GM12878 (cell line): ENCODE results near the gene ANKHD1.

ENCODE experiments used
- BACH1 ChIP-seq: fragments of 450-650 bp; IDR thresholded peaks from 2 replicates; pipeline ENCODE4 v1.6.1; 2017; ENCODE audit warnings: mild to moderate bottlenecking, borderline replicate concordance
- CREB1 ChIP-seq: IDR thresholded peaks from 2 replicates; pipeline ENCODE4 v1.6.1; 2012; ENCODE audit warnings: low read depth, mild to moderate bottlenecking, inconsistent platforms
- CTCF ChIP-seq, 3 experiments: IDR thresholded peaks in 2 of 3; conservative IDR thresholded peaks in 1 of 3; 2 replicates each; pipeline ENCODE4 v1.5.1; 2011; ENCODE audit warnings: low read depth in 3 of 3, low read length in 3 of 3, mild to moderate bottlenecking in 3 of 3, control low read depth in 2 of 3, moderate library complexity in 2 of 3, inconsistent platforms in 1 of 3, mixed read lengths in 1 of 3; ENCODE audit not compliant: control insufficient read depth in 2 of 3, insufficient read depth in 1 of 3; ENCODE audit errors: extremely low read depth in 1 of 3
- FOXM1 ChIP-seq: IDR thresholded peaks from 2 replicates; pipeline ENCODE4 v1.6.1; 2012; ENCODE audit warnings: low read depth, mild to moderate bottlenecking, inconsistent platforms, low read length, moderate library complexity
- IRF3 ChIP-seq: fragments of 450-650 bp; IDR thresholded peaks from 2 replicates; pipeline ENCODE4 v1.6.1; 2014; ENCODE audit warnings: mild to moderate bottlenecking
- MAX ChIP-seq: IDR thresholded peaks from 2 replicates; pipeline ENCODE4 v1.6.1; 2012; ENCODE audit warnings: low read depth, low read length, improper control_type of control experiment
- NR2F1 ChIP-seq: fragments of 450-650 bp; conservative IDR thresholded peaks from 2 replicates; pipeline ENCODE4 v1.6.1; 2017; ENCODE audit warnings: mild to moderate bottlenecking
- SRF ChIP-seq, 2 experiments: IDR thresholded peaks; 2 replicates each; pipeline ENCODE4 v1.6.1; 2011; ENCODE audit warnings: low read depth in 2 of 2, low read length in 2 of 2, mild to moderate bottlenecking in 1 of 2, moderate library complexity in 1 of 2
- USF2 ChIP-seq: IDR thresholded peaks from 2 replicates; pipeline ENCODE4 v1.6.1; 2011; ENCODE audit warnings: low read depth, low read length, improper control_type of control experiment, borderline replicate concordance
- TF ChIP-seq, protein P1 (sequence below): fragments of 450-650 bp; formaldehyde crosslinking; IDR thresholded peaks from 2 replicates; pipeline ENCODE4 v1.4.0; 2022; ENCODE audit warnings: mild to moderate bottlenecking, moderate library complexity
- TF ChIP-seq, protein P2 (sequence below): fragments of 450-650 bp; IDR thresholded peaks from 2 replicates; pipeline ENCODE4 v1.6.1; 2018; ENCODE audit warnings: mild to moderate bottlenecking, low read depth, moderate library complexity; ENCODE audit not compliant: partially characterized antibody

GRCh38 chr5:140483055-140483454, 81.4 kb downstream of the ANKHD1 start:
- no peak for TF ChIP-seq SRF (IDR thresholded peaks at IDR 0.05; ENCODE audit: low read depth in 2 of 2, low read length in 2 of 2)
- TF ChIP-seq FOXM1: no peak
- TF ChIP-seq CTCF (IDR thresholded peaks at IDR 0.05 in 2 of 3, conservative IDR thresholded peaks at IDR 0.05 in 1 of 3; ENCODE audit: control insufficient read depth in 2 of 3, extremely low read depth in 1 of 3, insufficient read depth in 1 of 3, low read depth in 3 of 3, low read length in 3 of 3): no peak
- TF ChIP-seq MAX: no peak
- TF ChIP-seq, protein P1, sequence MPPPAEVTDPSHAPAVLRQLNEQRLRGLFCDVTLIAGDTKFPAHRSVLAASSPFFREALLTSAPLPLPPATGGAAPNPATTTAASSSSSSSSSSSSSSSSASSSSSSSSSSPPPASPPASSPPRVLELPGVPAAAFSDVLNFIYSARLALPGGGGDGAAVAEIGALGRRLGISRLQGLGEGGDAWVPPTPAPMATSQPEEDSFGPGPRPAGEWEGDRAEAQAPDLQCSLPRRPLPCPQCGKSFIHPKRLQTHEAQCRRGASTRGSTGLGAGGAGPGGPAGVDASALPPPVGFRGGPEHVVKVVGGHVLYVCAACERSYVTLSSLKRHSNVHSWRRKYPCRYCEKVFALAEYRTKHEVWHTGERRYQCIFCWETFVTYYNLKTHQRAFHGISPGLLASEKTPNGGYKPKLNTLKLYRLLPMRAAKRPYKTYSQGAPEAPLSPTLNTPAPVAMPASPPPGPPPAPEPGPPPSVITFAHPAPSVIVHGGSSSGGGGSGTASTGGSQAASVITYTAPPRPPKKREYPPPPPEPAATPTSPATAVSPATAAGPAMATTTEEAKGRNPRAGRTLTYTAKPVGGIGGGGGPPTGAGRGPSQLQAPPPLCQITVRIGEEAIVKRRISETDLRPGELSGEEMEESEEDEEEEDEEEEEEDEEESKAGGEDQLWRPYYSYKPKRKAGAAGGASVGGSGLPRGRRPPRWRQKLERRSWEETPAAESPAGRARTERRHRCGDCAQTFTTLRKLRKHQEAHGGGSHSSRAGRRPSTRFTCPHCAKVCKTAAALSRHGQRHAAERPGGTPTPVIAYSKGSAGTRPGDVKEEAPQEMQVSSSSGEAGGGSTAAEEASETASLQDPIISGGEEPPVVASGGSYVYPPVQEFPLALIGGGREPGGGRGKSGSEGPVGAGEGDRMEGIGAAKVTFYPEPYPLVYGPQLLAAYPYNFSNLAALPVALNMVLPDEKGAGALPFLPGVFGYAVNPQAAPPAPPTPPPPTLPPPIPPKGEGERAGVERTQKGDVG (CRISPR knock-in tag): no peak
- TF ChIP-seq BACH1: no peak
- no peak for TF ChIP-seq USF2
- no peak for TF ChIP-seq IRF3
- TF ChIP-seq CREB1: no peak
- TF ChIP-seq, protein P2, sequence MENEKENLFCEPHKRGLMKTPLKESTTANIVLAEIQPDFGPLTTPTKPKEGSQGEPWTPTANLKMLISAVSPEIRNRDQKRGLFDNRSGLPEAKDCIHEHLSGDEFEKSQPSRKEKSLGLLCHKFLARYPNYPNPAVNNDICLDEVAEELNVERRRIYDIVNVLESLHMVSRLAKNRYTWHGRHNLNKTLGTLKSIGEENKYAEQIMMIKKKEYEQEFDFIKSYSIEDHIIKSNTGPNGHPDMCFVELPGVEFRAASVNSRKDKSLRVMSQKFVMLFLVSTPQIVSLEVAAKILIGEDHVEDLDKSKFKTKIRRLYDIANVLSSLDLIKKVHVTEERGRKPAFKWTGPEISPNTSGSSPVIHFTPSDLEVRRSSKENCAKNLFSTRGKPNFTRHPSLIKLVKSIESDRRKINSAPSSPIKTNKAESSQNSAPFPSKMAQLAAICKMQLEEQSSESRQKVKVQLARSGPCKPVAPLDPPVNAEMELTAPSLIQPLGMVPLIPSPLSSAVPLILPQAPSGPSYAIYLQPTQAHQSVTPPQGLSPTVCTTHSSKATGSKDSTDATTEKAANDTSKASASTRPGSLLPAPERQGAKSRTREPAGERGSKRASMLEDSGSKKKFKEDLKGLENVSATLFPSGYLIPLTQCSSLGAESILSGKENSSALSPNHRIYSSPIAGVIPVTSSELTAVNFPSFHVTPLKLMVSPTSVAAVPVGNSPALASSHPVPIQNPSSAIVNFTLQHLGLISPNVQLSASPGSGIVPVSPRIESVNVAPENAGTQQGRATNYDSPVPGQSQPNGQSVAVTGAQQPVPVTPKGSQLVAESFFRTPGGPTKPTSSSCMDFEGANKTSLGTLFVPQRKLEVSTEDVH: no peak
- no peak for TF ChIP-seq NR2F1
